Inflammatory macrophage treated with lipopolysaccharide for 1 hour (primary cell): ENCODE results near the gene CWC25.

Experiments
- DNase-seq, 2 donors: peaks; one replicate each; pipeline ENCODE4 v3.0.0-alpha.2; 2020 to 2022

The CWC25 gene

DNA sequence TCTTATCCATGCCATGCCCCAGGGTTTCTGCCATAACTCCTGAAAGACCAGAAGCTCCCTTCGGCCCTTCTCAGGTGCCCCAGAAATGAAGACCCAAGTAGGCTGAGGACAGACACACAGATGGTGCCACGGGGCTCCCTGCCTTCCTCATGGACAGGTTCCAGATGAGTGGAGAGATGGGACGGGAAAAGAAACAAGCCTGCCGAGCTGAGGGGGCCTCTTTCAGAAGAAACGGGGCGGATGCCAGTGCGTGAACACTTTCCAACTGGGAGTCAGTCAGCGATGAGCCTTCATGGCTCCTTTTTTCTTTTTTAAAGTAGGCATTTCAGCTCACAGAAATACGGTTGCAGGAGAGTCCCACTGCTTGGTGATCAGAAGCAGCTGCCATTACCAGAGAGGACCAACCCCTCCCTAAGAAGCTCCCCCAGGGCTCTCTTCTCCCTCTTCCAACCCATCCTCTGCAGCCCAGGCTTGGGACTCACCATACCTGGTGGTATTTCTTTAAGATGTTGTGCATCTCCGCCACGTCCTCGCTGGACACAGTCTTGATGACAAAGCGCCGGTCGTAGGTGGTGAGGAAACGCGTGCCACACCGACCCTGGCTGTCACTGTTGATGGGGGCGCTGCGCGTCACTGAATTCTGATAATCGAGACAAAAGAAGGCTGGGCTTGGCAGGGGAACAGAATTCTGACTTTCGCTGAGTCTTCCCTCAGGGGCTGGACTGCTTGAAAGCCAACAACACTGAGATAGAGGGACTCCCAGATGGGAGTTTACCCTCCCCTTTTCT lies 45.0 kb downstream of the CWC25 start:
- DNase-seq, result no peak

DNA sequence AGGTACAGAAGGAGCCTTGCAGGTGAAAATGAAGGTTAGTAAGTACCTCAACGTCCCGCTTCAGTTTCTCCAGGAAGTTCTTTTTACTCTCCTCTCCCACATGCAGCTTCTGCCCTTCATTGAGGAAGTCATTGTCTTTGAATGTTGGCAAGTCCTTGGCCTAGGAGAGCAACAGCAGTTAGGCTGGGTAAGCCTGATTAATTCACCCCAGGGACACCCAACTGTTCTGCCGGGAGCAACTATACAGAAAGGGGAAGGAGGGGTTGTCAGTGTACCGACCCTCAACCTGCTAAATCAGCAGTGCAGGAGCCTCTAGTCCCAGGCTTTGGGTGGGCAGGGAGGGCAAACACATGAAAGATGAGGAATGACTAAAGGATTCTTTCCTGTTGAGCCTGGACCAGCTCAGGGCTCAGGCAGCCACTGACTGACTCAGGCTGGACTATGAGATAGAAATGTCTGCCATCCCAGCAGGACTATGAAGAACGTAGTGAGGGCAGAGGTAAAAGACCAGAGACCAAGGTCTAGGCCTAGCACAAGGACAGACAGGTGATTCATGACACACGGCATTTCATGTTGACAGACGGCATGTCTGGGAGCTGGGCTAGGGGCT lies 47.4 kb downstream of the CWC25 start:
- DNase-seq, result no peak

- no peak for DNase-seq
Observed at GRCh38 chr17:38773258-38773657, 51.9 kb downstream of the CWC25 start.

DNA sequence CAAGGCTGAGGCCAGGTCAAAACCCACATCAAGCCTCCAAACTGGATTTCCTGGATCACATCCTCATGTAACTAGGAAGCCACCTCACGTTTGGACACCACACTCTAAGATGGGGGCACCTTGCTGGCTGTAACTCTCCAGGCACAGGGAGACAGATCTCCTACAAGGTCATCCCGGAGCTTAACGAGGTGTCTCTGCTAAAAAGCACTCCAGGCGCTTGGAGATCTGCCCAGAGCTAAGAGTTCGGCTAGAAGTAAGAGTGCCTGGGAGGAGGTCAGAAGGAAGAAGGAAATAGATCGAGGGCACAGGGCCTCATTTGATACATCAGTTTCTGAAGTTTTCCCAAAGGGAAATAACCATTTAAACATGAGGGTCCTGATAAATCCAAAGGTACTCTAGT lies 56.7 kb downstream of the CWC25 start:
- DNase-seq, result no peak

DNA sequence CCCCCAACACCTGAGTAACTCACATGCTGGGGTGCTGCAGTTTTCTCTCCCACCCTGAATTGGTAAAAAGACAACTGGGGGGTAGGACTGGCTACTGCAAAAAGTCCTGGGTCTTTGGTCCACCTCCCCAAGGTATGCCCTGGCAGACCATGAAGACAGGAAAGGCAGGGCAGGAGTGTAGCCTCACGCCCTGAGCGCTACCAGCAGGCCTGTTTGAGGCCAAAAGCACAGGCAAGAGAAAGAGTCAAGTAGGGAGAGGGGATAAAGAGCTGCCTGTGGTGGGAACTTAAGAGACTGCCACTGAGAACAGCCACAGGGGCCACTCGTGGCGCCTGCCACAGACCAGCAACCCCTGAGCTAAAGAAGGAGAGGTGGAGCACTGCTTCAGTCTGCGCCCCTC lies 58.8 kb downstream of the CWC25 start:
- no peak for DNase-seq

GRCh38 chr17:38762231-38762630 lies 62.9 kb downstream of the CWC25 start:
- DNase-seq, result no peak

DNA sequence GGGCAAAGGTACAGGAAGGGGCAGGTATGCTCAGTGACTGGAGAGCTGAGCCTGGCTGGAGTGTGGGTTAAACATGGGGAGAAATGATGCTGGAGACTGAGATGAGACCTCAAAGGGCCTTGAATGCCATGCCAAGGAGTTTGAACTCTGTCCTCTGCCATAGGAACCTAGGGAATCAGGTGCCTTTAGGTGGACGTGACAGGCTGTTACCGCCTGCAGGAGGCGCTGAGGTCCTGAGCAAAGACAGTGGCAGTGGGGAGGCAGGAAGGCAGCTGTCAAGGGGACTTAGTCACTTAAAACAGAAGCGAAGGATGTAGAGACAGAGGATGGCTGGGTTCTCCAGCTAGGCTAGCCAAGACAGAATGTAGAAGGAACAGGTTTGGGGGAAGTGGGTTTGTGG lies 63.5 kb downstream of the CWC25 start:
- DNase-seq, result no peak

DNA sequence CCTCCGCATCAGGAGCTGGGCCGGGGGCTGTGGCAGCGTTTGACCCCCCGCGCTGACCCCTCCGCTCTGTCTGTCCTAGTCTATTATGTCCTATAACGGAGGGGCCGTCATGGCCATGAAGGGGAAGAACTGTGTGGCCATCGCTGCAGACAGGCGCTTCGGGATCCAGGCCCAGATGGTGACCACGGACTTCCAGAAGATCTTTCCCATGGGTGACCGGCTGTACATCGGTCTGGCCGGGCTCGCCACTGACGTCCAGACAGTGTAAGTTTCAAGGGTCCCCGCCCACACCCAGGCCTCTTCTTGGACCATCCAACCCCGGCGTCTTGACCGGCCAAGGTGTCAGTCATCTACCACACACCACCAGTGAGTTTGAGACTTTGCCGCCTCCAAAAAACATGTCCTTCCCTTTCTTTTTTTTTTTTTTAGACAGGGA lies 72.0 kb downstream of the CWC25 start:
- no peak for DNase-seq

GRCh38 chr17:38752308-38753070 lies 72.6 kb downstream of the CWC25 start, which contains the start of gene PSMB3:
PSMB3 (plus strand) TSS chr17:38752741; CDS start chr17:38752827, 86 bp downstream.
- peak; percentile 99 to 100 for DNase-seq

GRCh38 chr17:38751808-38752307 lies 73.3 kb downstream of the CWC25 start:
- peak; percentile 68 to 97 for DNase-seq

DNA sequence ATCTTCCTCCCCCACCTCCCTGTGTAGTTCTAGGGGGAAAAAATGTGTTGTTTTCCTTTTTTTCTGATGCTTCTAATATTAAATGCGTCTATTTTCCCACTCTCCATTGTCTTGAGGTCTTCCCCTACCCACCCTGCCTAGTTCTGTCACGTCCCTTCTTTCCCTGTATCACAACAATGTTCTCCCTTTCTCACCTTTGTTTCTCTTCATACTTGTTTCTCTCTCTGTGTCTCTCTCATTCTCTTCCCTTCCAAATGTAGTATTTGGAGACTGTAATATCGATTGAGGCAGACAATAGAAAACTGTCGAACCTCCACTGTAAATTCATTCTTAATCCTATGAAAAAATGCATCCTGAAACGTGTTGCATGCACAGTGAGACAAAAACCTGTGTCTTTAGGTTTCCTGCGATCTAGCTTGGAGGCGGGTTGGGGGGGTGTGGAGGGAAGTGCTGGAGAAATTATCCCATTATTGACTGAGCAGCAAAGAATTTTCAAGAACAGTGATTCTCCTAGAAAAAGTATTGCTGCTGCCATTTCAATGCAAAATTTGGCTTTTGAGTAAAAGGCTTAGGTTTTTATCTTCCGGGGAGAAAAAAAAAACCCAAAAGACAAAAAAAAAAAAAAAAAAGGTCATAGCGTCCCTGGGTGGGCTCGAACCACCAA lies 73.8 kb downstream of the CWC25 start:
- no peak for DNase-seq
